Activated naive CD4-positive, alpha-beta T cell treated with anti-CD3 and anti-CD28 coated beads, Interleukin-2, amount 50 U/mL, for 24 hours (primary cell): Measurements from ENCODE around the gene COG2.

Source experiments
- H3K27ac Mint-ChIP-seq: one replicate; pipeline ENCODE4 v1.8.0; 2021; ENCODE audit warnings: mild to moderate bottlenecking, mixed read lengths
- H3K27me3 Mint-ChIP-seq: one replicate; pipeline ENCODE4 v1.8.0; 2021; ENCODE audit warnings: mixed read lengths
- H3K36me3 Mint-ChIP-seq: one replicate; pipeline ENCODE4 v1.8.0; 2021; ENCODE audit warnings: mixed read lengths
- H3K4me1 Mint-ChIP-seq: one replicate; pipeline ENCODE4 v1.8.0; 2021; ENCODE audit warnings: mixed read lengths
- H3K4me3 Mint-ChIP-seq: one replicate; pipeline ENCODE4 v1.8.0; 2021; ENCODE audit warnings: mild to moderate bottlenecking, mixed read lengths
- H3K9me3 Mint-ChIP-seq: one replicate; pipeline ENCODE4 v1.8.0; 2021; ENCODE audit warnings: mixed read lengths

COG2 gene

DNA sequence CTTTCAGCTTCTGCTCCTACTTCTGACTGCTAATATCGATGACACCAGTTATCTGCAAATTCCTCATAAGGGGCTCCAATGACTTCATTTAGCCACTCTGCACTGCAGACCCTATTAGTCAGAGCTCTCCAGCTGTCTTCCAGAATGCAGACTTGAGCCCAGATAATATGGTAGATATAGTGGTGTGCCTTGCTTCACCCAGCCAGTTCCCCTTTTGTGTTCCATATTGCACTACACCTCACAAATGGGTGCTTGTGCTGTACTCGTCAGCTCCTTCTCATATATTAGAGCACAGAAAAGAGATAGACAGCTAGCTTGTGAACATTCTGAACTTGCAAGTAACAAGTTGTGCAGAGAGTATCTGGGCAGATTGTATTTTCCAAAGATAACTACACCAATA is 23.7 kb upstream of the COG2 start:
- H3K9me3 Mint-ChIP-seq: no peaks in the 10 kb centered on the region
- no peak overlapping the region for H3K27ac Mint-ChIP-seq
- H3K4me1 Mint-ChIP-seq: no peaks in the 10 kb centered on the region
- H3K36me3 Mint-ChIP-seq: no peaks in the 10 kb centered on the region
- H3K4me3 Mint-ChIP-seq: no peak overlapping the region
- peaks cover 17% of the 10 kb centered on the region for H3K27me3 Mint-ChIP-seq

DNA sequence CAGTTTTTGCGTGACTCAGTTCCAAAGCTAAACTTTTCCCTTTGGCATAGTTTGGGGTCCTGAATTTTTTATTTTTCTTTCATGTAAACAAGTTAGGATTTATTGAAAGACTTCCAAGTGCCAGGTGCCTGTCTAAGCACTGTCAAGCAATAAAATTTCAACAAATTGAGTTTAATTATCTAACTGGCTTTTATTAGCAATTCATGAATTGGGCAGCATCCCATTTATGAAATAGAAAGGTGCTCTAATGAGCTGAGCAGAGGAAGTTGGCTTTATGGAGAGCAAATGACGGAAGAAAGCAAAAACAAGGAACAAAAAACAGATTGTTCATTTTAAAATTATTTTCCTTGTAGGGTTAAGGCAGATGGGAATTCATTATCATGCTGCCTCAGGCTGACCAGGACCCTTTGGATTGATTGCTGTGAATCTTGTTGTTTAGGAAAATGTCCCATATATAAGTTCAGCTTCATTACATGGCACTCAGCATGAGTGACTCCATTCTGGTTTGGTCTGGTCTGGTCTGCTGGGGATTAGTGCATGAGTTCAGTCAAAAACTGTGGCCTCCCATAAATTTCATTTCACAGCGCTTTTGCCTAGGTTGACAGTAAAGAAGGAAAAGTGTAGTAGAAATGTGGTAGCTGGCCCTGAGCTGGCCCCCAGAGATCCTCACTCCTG is 21.5 kb upstream of the COG2 start:
- H3K9me3 Mint-ChIP-seq: no peaks in the 10 kb centered on the region
- no peak overlapping the region for H3K4me3 Mint-ChIP-seq
- no peak overlapping the region for H3K27ac Mint-ChIP-seq
- no peaks in the 10 kb centered on the region for H3K36me3 Mint-ChIP-seq
- peaks cover 18% of the 10 kb centered on the region for H3K27me3 Mint-ChIP-seq
- no peaks in the 10 kb centered on the region for H3K4me1 Mint-ChIP-seq

GRCh38 chr1:230621324-230622030 is 20.8 kb upstream of the COG2 start:
- H3K9me3 Mint-ChIP-seq: no peaks in the 10 kb centered on the region
- H3K4me1 Mint-ChIP-seq: no peaks in the 10 kb centered on the region
- H3K27ac Mint-ChIP-seq: no peak overlapping the region
- H3K27me3 Mint-ChIP-seq: peaks cover 18% of the 10 kb centered on the region
- no peak overlapping the region for H3K4me3 Mint-ChIP-seq
- H3K36me3 Mint-ChIP-seq: no peaks in the 10 kb centered on the region

DNA sequence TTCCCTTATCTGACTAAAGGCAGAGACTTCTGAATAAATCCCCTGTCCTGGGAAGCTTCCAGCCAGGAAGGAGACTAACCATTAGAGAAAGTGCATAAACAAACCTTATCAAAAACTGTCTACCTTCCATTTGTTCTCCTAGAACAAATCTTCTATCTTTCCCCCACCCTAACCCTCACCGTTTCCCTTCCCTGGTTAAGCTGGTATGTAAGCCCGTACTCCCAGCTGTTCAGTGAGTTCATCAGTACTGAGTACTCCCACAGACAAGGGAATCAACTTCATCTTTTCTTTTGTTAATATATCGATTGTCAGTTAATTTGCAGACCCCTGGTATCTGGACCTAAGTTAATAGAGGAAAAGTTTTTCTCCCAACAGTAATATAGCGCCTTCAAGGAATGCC is 20.1 kb upstream of the COG2 start:
- H3K9me3 Mint-ChIP-seq: no peaks in the 10 kb centered on the region
- no peak overlapping the region for H3K27ac Mint-ChIP-seq
- no peaks in the 10 kb centered on the region for H3K4me1 Mint-ChIP-seq
- no peaks in the 10 kb centered on the region for H3K36me3 Mint-ChIP-seq
- no peak overlapping the region for H3K4me3 Mint-ChIP-seq
- peaks cover 18% of the 10 kb centered on the region for H3K27me3 Mint-ChIP-seq

- H3K4me3 Mint-ChIP-seq: no peak overlapping the region
- H3K9me3 Mint-ChIP-seq: no peaks in the 10 kb centered on the region
- H3K4me1 Mint-ChIP-seq: no peaks in the 10 kb centered on the region
- H3K27ac Mint-ChIP-seq: no peak overlapping the region
- H3K36me3 Mint-ChIP-seq: no peaks in the 10 kb centered on the region
- H3K27me3 Mint-ChIP-seq: peaks cover 7% of the 10 kb centered on the region
Observed at GRCh38 chr1:230624097-230624713, 18.1 kb upstream of the COG2 start.

GRCh38 chr1:230626232-230626631 is 16.0 kb upstream of the COG2 start:
- Mint-ChIP-seq H3K27me3 (peaks cover 4% of the 10 kb centered on the region), H3K9me3 (no peaks in the 10 kb centered on the region)

GRCh38 chr1:230627767-230628166 is 14.5 kb upstream of the COG2 start:
- no peak overlapping the region for H3K4me3 Mint-ChIP-seq
- peaks cover 4% of the 10 kb centered on the region for H3K27me3 Mint-ChIP-seq
- no peaks in the 10 kb centered on the region for H3K36me3 Mint-ChIP-seq
- H3K9me3 Mint-ChIP-seq: no peaks in the 10 kb centered on the region
- H3K27ac Mint-ChIP-seq: no peak overlapping the region
- no peaks in the 10 kb centered on the region for H3K4me1 Mint-ChIP-seq

More at GRCh38 chr1:230626232-230626631, 16.0 kb upstream of the COG2 start:
- no peaks in the 10 kb centered on the region for H3K4me1 Mint-ChIP-seq
- H3K36me3 Mint-ChIP-seq: no peaks in the 10 kb centered on the region
- H3K27ac Mint-ChIP-seq: no peak overlapping the region
- no peak overlapping the region for H3K4me3 Mint-ChIP-seq

GRCh38 chr1:230629511-230629910 is 12.8 kb upstream of the COG2 start:
- no peaks in the 10 kb centered on the region for H3K4me1 Mint-ChIP-seq
- H3K36me3 Mint-ChIP-seq: no peaks in the 10 kb centered on the region
- H3K27me3 Mint-ChIP-seq: peaks cover 4% of the 10 kb centered on the region
- H3K27ac Mint-ChIP-seq: no peak overlapping the region
- H3K4me3 Mint-ChIP-seq: no peak overlapping the region
- no peaks in the 10 kb centered on the region for H3K9me3 Mint-ChIP-seq

GRCh38 chr1:230631477-230631876 is 10.8 kb upstream of the COG2 start:
- Mint-ChIP-seq H3K9me3 (no peaks in the 10 kb centered on the region), H3K27ac (no peak overlapping the region), H3K4me3 (no peak overlapping the region)

GRCh38 chr1:230632273-230632873 is 9.9 kb upstream of the COG2 start:
- Mint-ChIP-seq H3K9me3 (no peaks in the 10 kb centered on the region), H3K27ac (no peak overlapping the region), H3K36me3 (no peaks in the 10 kb centered on the region), H3K4me3 (no peak overlapping the region), H3K27me3 (peaks cover 3% of the 10 kb centered on the region), H3K4me1 (no peaks in the 10 kb centered on the region)

More at GRCh38 chr1:230631477-230631876, 10.8 kb upstream of the COG2 start:
- Mint-ChIP-seq H3K27me3 (peaks cover 2% of the 10 kb centered on the region), H3K4me1 (no peaks in the 10 kb centered on the region), H3K36me3 (no peaks in the 10 kb centered on the region)

- Mint-ChIP-seq H3K9me3 (no peaks in the 10 kb centered on the region), H3K4me3 (no peak overlapping the region), H3K27ac (no peak overlapping the region), H3K27me3 (peaks cover 8% of the 10 kb centered on the region), H3K36me3 (no peaks in the 10 kb centered on the region), H3K4me1 (no peaks in the 10 kb centered on the region)
Observed at GRCh38 chr1:230633469-230633868, 8.8 kb upstream of the COG2 start.

GRCh38 chr1:230634384-230634783 is 7.9 kb upstream of the COG2 start:
- peaks cover 9% of the 10 kb centered on the region for H3K27me3 Mint-ChIP-seq
- H3K4me1 Mint-ChIP-seq: no peaks in the 10 kb centered on the region
- H3K4me3 Mint-ChIP-seq: no peak overlapping the region
- no peak overlapping the region for H3K27ac Mint-ChIP-seq
- H3K9me3 Mint-ChIP-seq: no peaks in the 10 kb centered on the region
- H3K36me3 Mint-ChIP-seq: no peaks in the 10 kb centered on the region

GRCh38 chr1:230636575-230637148 is 5.6 kb upstream of the COG2 start:
- H3K27me3 Mint-ChIP-seq: peaks cover 9% of the 10 kb centered on the region
- H3K36me3 Mint-ChIP-seq: no peaks in the 10 kb centered on the region
- no peak overlapping the region for H3K27ac Mint-ChIP-seq
- peaks cover 5% of the 10 kb centered on the region for H3K4me1 Mint-ChIP-seq
- H3K9me3 Mint-ChIP-seq: no peaks in the 10 kb centered on the region
- no peak overlapping the region for H3K4me3 Mint-ChIP-seq

GRCh38 chr1:230639714-230640209 is 2.5 kb upstream of the COG2 start:
- Mint-ChIP-seq H3K4me3 (no peak overlapping the region), H3K9me3 (no peaks in the 10 kb centered on the region), H3K36me3 (peaks cover 3% of the 10 kb centered on the region), H3K27me3 (peaks cover 9% of the 10 kb centered on the region), H3K27ac (no peak overlapping the region), H3K4me1 (peaks cover 23% of the 10 kb centered on the region)

GRCh38 chr1:230641346-230641745 is 935 bp upstream of the COG2 start:
- H3K4me1 Mint-ChIP-seq: peaks cover 36% of the 10 kb centered on the region
- H3K27ac Mint-ChIP-seq: no peak overlapping the region
- H3K4me3 Mint-ChIP-seq: peak overlapping the region; percentile 48
- peaks cover 7% of the 10 kb centered on the region for H3K27me3 Mint-ChIP-seq
- no peaks in the 10 kb centered on the region for H3K9me3 Mint-ChIP-seq
- peaks cover 7% of the 10 kb centered on the region for H3K36me3 Mint-ChIP-seq
